ENCODE results near the gene ADIPOR2. TPM values are rescaled to one million over a fixed set of nuclear protein-coding genes. Genes with fewer than 3 reads are reported as not detected.

Gene ADIPOR2
- polyA plus RNA-seq, 1 donor: 52.7 TPM

- H3K27ac ChIP-seq (ENCODE audit: low read length): peak overlapping the region; percentile 72
- H3K27me3 ChIP-seq (ENCODE audit: control insufficient read depth, insufficient read depth, low read length): no peaks in the 10 kb centered on the region
- peaks cover 37% of the 10 kb centered on the region for H3K4me1 ChIP-seq (ENCODE audit: control insufficient read depth, insufficient read depth, low read length)
- no peaks in the 10 kb centered on the region for H3K36me3 ChIP-seq (ENCODE audit: control insufficient read depth, insufficient read depth, low read length)
- no CpG with 5 or more reads among the region's 15 CpGs for WGBS (ENCODE audit: insufficient coverage, low lambda C conversion rate)
- no peak overlapping the region for H3K4me3 ChIP-seq (ENCODE audit: low read length)
- peak; percentile 85 to 87 for DNase-seq
- H3K9me3 ChIP-seq (ENCODE audit: control insufficient read depth, low read depth, low read length): no peaks in the 10 kb centered on the region
These were observed 116.4 kb downstream of the ADIPOR2 start for GRCh38 chr12:1807087-1807860.

- WGBS (ENCODE audit: insufficient coverage, low lambda C conversion rate): 83% methylated on average over 1 of the region's 19 CpGs
- no peaks in the 10 kb centered on the region for H3K27me3 ChIP-seq (ENCODE audit: control insufficient read depth, insufficient read depth, low read length)
- DNase-seq: no peak
- no peak overlapping the region for H3K4me3 ChIP-seq (ENCODE audit: low read length)
- no peak overlapping the region for H3K27ac ChIP-seq (ENCODE audit: low read length)
- H3K36me3 ChIP-seq (ENCODE audit: control insufficient read depth, insufficient read depth, low read length): no peaks in the 10 kb centered on the region
- no peaks in the 10 kb centered on the region for H3K9me3 ChIP-seq (ENCODE audit: control insufficient read depth, low read depth, low read length)
- peaks cover 46% of the 10 kb centered on the region for H3K4me1 ChIP-seq (ENCODE audit: control insufficient read depth, insufficient read depth, low read length)
These were observed 117.3 kb downstream of the ADIPOR2 start for GRCh38 chr12:1808036-1808797.

- Histone ChIP-seq H3K4me3 (ENCODE audit: low read length) (no peak overlapping the region), H3K9me3 (ENCODE audit: control insufficient read depth, low read depth, low read length) (no peaks in the 10 kb centered on the region), H3K36me3 (ENCODE audit: control insufficient read depth, insufficient read depth, low read length) (no peaks in the 10 kb centered on the region), H3K27ac (ENCODE audit: low read length) (no peak overlapping the region), H3K27me3 (ENCODE audit: control insufficient read depth, insufficient read depth, low read length) (no peaks in the 10 kb centered on the region), H3K4me1 (ENCODE audit: control insufficient read depth, insufficient read depth, low read length) (peaks cover 49% of the 10 kb centered on the region)
- no CpG with 5 or more reads among the region's 22 CpGs for WGBS (ENCODE audit: insufficient coverage, low lambda C conversion rate)
- DNase-seq: no peak
These were observed 118.1 kb downstream of the ADIPOR2 start for GRCh38 chr12:1808798-1809480.

GRCh38 chr12:1809591-1810190, 118.8 kb downstream of the ADIPOR2 start:
- Histone ChIP-seq H3K27me3 (ENCODE audit: control insufficient read depth, insufficient read depth, low read length) (no peaks in the 10 kb centered on the region), H3K9me3 (ENCODE audit: control insufficient read depth, low read depth, low read length) (no peaks in the 10 kb centered on the region), H3K36me3 (ENCODE audit: control insufficient read depth, insufficient read depth, low read length) (no peaks in the 10 kb centered on the region), H3K4me1 (ENCODE audit: control insufficient read depth, insufficient read depth, low read length) (peaks cover 47% of the 10 kb centered on the region), H3K4me3 (ENCODE audit: low read length) (no peak overlapping the region), H3K27ac (ENCODE audit: low read length) (no peak overlapping the region)
- WGBS (ENCODE audit: insufficient coverage, low lambda C conversion rate): no CpG with 5 or more reads among the region's 13 CpGs
- DNase-seq: no peak

- no peak for DNase-seq
- peaks cover 43% of the 10 kb centered on the region for H3K4me1 ChIP-seq (ENCODE audit: control insufficient read depth, insufficient read depth, low read length)
- no CpG with 5 or more reads among the region's 21 CpGs for WGBS (ENCODE audit: insufficient coverage, low lambda C conversion rate)
- no peak overlapping the region for H3K27ac ChIP-seq (ENCODE audit: low read length)
- no peaks in the 10 kb centered on the region for H3K36me3 ChIP-seq (ENCODE audit: control insufficient read depth, insufficient read depth, low read length)
- no peaks in the 10 kb centered on the region for H3K9me3 ChIP-seq (ENCODE audit: control insufficient read depth, low read depth, low read length)
- no peaks in the 10 kb centered on the region for H3K27me3 ChIP-seq (ENCODE audit: control insufficient read depth, insufficient read depth, low read length)
- H3K4me3 ChIP-seq (ENCODE audit: low read length): no peak overlapping the region
These were observed 119.5 kb downstream of the ADIPOR2 start for GRCh38 chr12:1810201-1810930.

- no peak overlapping the region for H3K27ac ChIP-seq (ENCODE audit: low read length)
- H3K36me3 ChIP-seq (ENCODE audit: control insufficient read depth, insufficient read depth, low read length): no peaks in the 10 kb centered on the region
- H3K9me3 ChIP-seq (ENCODE audit: control insufficient read depth, low read depth, low read length): no peaks in the 10 kb centered on the region
- no peaks in the 10 kb centered on the region for H3K27me3 ChIP-seq (ENCODE audit: control insufficient read depth, insufficient read depth, low read length)
- peaks cover 38% of the 10 kb centered on the region for H3K4me1 ChIP-seq (ENCODE audit: control insufficient read depth, insufficient read depth, low read length)
- H3K4me3 ChIP-seq (ENCODE audit: low read length): no peak overlapping the region
- WGBS (ENCODE audit: insufficient coverage, low lambda C conversion rate): no CpG with 5 or more reads among the region's 10 CpGs
- DNase-seq: no peak
These were observed 120.0 kb downstream of the ADIPOR2 start for GRCh38 chr12:1810931-1811280.

- Histone ChIP-seq H3K4me1 (ENCODE audit: control insufficient read depth, insufficient read depth, low read length) (peaks cover 33% of the 10 kb centered on the region), H3K27ac (ENCODE audit: low read length) (no peak overlapping the region), H3K9me3 (ENCODE audit: control insufficient read depth, low read depth, low read length) (no peaks in the 10 kb centered on the region), H3K4me3 (ENCODE audit: low read length) (no peak overlapping the region), H3K36me3 (ENCODE audit: control insufficient read depth, insufficient read depth, low read length) (no peaks in the 10 kb centered on the region), H3K27me3 (ENCODE audit: control insufficient read depth, insufficient read depth, low read length) (no peaks in the 10 kb centered on the region)
- 35% methylated on average over 3 of the region's 27 CpGs for WGBS (ENCODE audit: insufficient coverage, low lambda C conversion rate)
- DNase-seq: no peak
These were observed 120.5 kb downstream of the ADIPOR2 start for GRCh38 chr12:1811281-1811947.

GRCh38 chr12:1811948-1812291, 121.0 kb downstream of the ADIPOR2 start:
- H3K4me3 ChIP-seq (ENCODE audit: low read length): no peak overlapping the region
- H3K27me3 ChIP-seq (ENCODE audit: control insufficient read depth, insufficient read depth, low read length): no peaks in the 10 kb centered on the region
- H3K4me1 ChIP-seq (ENCODE audit: control insufficient read depth, insufficient read depth, low read length): peaks cover 28% of the 10 kb centered on the region
- no peak for DNase-seq
- H3K27ac ChIP-seq (ENCODE audit: low read length): no peak overlapping the region
- H3K9me3 ChIP-seq (ENCODE audit: control insufficient read depth, low read depth, low read length): no peaks in the 10 kb centered on the region
- no peaks in the 10 kb centered on the region for H3K36me3 ChIP-seq (ENCODE audit: control insufficient read depth, insufficient read depth, low read length)
- WGBS (ENCODE audit: insufficient coverage, low lambda C conversion rate): no CpG with 5 or more reads among the region's 6 CpGs

- DNase-seq: peak; percentile 51 to 72
- Histone ChIP-seq H3K27ac (ENCODE audit: low read length) (no peak overlapping the region), H3K36me3 (ENCODE audit: control insufficient read depth, insufficient read depth, low read length) (no peaks in the 10 kb centered on the region), H3K9me3 (ENCODE audit: control insufficient read depth, low read depth, low read length) (peaks cover 3% of the 10 kb centered on the region), H3K4me1 (ENCODE audit: control insufficient read depth, insufficient read depth, low read length) (peaks cover 21% of the 10 kb centered on the region), H3K4me3 (ENCODE audit: low read length) (no peak overlapping the region), H3K27me3 (ENCODE audit: control insufficient read depth, insufficient read depth, low read length) (no peaks in the 10 kb centered on the region)
- 77% methylated on average over 5 of the region's 17 CpGs for WGBS (ENCODE audit: insufficient coverage, low lambda C conversion rate)
These were observed 121.9 kb downstream of the ADIPOR2 start for GRCh38 chr12:1812650-1813302.
